Left ventricle myocardium superior (tissue), 1 donor: ENCODE measurements around the gene AP5B1. TPM values are rescaled to one million over a fixed set of nuclear protein-coding genes. Genes with fewer than 3 reads are reported as not detected.

ENCODE experiments used
- ATAC-seq: fragments of 200-7000 bp; cut with Tn5 transposase; one replicate; pipeline ENCODE4 v1.9.1; 2020; ENCODE audit warnings: mild to moderate bottlenecking, moderate library complexity
- DNase-seq: peaks from one replicate; pipeline ENCODE4 v3.0.0-alpha.2; 2020
- intact Hi-C: fragments of 100-400 bp; cut with micrococcal nuclease; formaldehyde crosslinking; loops from one replicate; pipeline ENCODE4 v1.11.0; 2022
- total RNA-seq: library from RNA; stranded (reverse); fragmentation: NEBNext Ultra II Directional; extraction: Animal tissue kit (Norgen Biotek cat#: 25700); gene quantifications from one replicate; pipeline ENCODE4 v1.2.1, GENCODE V29; 2021
- donor health status: DM: no; HTN: yes; CAD: no; lungs with severe emphysema.

The AP5B1 gene
- total RNA-seq, 1 donor from 2014 or later, result 6.7 TPM

DNA sequence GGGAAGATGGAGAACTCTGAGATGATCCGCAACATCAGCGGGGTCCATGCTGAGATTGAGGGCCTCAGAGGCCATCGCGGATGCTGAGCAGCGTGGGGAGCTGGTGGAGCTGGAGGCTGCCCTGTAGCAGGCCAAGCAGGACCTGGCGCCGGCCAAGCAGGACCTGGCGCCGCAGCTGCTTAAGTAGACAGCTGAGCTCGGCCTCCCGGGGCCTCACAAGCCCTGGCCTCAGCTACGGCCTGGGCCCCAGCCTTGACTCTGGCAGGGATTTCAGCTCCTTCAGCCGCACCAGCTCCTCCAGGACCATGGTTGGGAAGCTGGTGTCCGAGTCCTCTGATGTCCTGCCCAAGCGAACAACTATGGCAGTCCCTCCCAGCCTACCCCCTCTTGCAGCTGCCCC is 52.9 kb downstream of the AP5B1 start:
- intact Hi-C loops, result no loop called here
- DNase-seq (no peak), ATAC-seq (no peak)

DNA sequence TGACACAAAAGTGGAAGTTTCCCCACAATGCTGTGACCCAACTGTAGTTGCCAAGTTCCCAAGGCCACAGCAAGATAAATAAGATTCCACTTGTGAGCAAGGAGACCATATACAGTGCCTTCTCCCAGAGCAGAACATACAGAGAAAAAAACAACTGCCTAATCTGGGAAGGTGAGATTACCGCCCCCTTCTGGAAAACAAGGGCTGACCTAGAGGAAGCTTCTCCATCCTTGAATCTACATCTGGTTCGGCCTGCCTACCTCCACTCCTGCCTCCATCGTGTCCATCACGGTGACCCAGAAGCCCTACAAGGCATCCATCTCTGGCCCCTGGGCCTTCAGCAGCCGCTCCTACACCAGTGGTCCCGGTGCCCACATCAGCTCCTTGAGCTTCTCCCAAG is 54.1 kb downstream of the AP5B1 start:
- no peak for ATAC-seq
- intact Hi-C loops, result no loop called here

More for the DNA sequence above, 54.1 kb downstream of the AP5B1 start:
- DNase-seq, result no peak

Other genes with a start within 250 kb of the AP5B1 start
- gene LTBP3, start 222.6 kb downstream of the AP5B1 start, total RNA-seq, result 77.5 TPM
- 25.0 TPM for gene ZNRD2, start 210.5 kb downstream of the AP5B1 start, total RNA-seq
- 39.3 TPM for gene FAM89B, start 208.4 kb downstream of the AP5B1 start, total RNA-seq
- gene EHBP1L1, start 204.9 kb downstream of the AP5B1 start, total RNA-seq, result 57.3 TPM
- gene KCNK7, start 185.2 kb downstream of the AP5B1 start, total RNA-seq, result 0.94 TPM
- 39.0 TPM for gene MAP3K11, start 166.8 kb downstream of the AP5B1 start, total RNA-seq
- gene PCNX3, start 165.2 kb downstream of the AP5B1 start, total RNA-seq, result 11.8 TPM
- 32.0 TPM for gene SIPA1, start 142.9 kb downstream of the AP5B1 start, total RNA-seq
- gene RELA, start 118.1 kb downstream of the AP5B1 start, total RNA-seq, result 40.1 TPM
- gene KAT5, start 68.7 kb downstream of the AP5B1 start, total RNA-seq, result 50.1 TPM
- gene RNASEH2C, start 60.2 kb downstream of the AP5B1 start, total RNA-seq, result 42.4 TPM
- gene OVOL1, start 6.1 kb upstream of the AP5B1 start, total RNA-seq, result not detected
- gene SNX32, start 53.0 kb upstream of the AP5B1 start, total RNA-seq, result not detected
- gene CFL1, start 77.2 kb upstream of the AP5B1 start, total RNA-seq, result 334 TPM
- gene MUS81, start 79.5 kb upstream of the AP5B1 start, total RNA-seq, result 37.8 TPM
- gene EFEMP2, start 91.8 kb upstream of the AP5B1 start, total RNA-seq, result 95.2 TPM
- gene CTSW, start 98.9 kb upstream of the AP5B1 start, total RNA-seq, result 1.1 TPM
- 44.9 TPM for gene FIBP, start 107.5 kb upstream of the AP5B1 start, total RNA-seq
- 30.0 TPM for gene CCDC85B, start 109.7 kb upstream of the AP5B1 start, total RNA-seq
- 0.32 TPM for gene FOSL1, start 119.4 kb upstream of the AP5B1 start, total RNA-seq
- 35.2 TPM for gene C11orf68, start 138.1 kb upstream of the AP5B1 start, total RNA-seq
- 106 TPM for gene DRAP1, start 138.4 kb upstream of the AP5B1 start, total RNA-seq
- gene TSGA10IP, start 164.5 kb upstream of the AP5B1 start, total RNA-seq, result not detected
- gene SART1, start 180.8 kb upstream of the AP5B1 start, total RNA-seq, result 32.2 TPM
- 22.8 TPM for gene EIF1AD, start 221.2 kb upstream of the AP5B1 start, total RNA-seq
- 238 TPM for gene BANF1, start 221.5 kb upstream of the AP5B1 start, total RNA-seq
- not detected for gene CST6, start 231.0 kb upstream of the AP5B1 start, total RNA-seq
- not detected for gene CATSPER1, start 245.5 kb upstream of the AP5B1 start, total RNA-seq